GM12892 (cell line): ENCODE results near the gene TENM3.

Experiments
- POLR2A ChIP-seq: IDR thresholded peaks from 2 replicates; pipeline ENCODE4 v1.6.1; 2011; ENCODE audit warnings: low read depth, low read length, control low read depth
- POLR2AphosphoS5 ChIP-seq: IDR thresholded peaks from 2 replicates; pipeline ENCODE4 v1.6.1; 2011; ENCODE audit warnings: low read depth, low read length, control low read depth
- TAF1 ChIP-seq: IDR thresholded peaks from 2 replicates; pipeline ENCODE4 v1.6.1; 2011; ENCODE audit warnings: low read depth, mild to moderate bottlenecking, control low read depth, low read length, borderline replicate concordance

- no peak for TF ChIP-seq POLR2A
- no peak for TF ChIP-seq POLR2AphosphoS5
- no peak for TF ChIP-seq TAF1
These were observed 605.5 kb downstream of the TENM3 start for GRCh38 chr4:182848685-182849084.
